IMR-90 (cell line): ENCODE measurements around the gene SPTSSA. TPM values are rescaled to one million over a fixed set of nuclear protein-coding genes. Genes with fewer than 3 reads are reported as not detected.

Experiments used
- ATAC-seq: fragments of 200-7000 bp; cut with Tn5 transposase; 2 replicates; pipeline ENCODE4 v1.9.1; 2020; ENCODE audit warnings: low read depth, mild to moderate bottlenecking, moderate library complexity
- BruUV-seq: library from RNA; stranded (reverse); fragments of 400-500 nt; replicated peaks from 2 replicates; lab custom pipeline; 2021; lab: Mats Ljungman, UMichigan
- CTCF ChIA-PET: fragments of 300-600 bp; formaldehyde crosslinking; extraction: SDS; loops from one replicate; lab custom pipeline; 2021; ENCODE audit warnings: antibody characterized with exemption; lab: Yijun Ruan, JAX
- POLR2A ChIA-PET: fragments of 300-600 bp; sonication (Branson Sonifier 250); formaldehyde crosslinking; loops from one replicate; lab custom pipeline; 2022; ENCODE audit warnings: antibody characterized with exemption; ENCODE audit not compliant: unreplicated experiment; lab: Charles Lee
- DNase-seq: peaks from one replicate; pipeline ENCODE4 v3.0.0; 2013
- H2AFZ ChIP-seq: replicated peaks from 2 replicates; pipeline ENCODE3; 2013; ENCODE audit warnings: low read length, mild to moderate bottlenecking; ENCODE audit not compliant: poor library complexity
- H2AK5ac ChIP-seq: 2 replicates; pipeline ENCODE4 v1.6.1; 2013; ENCODE audit warnings: low read depth, low read length, inconsistent platforms
- H2AK9ac ChIP-seq: replicated peaks from 2 replicates; pipeline ENCODE3; 2013; ENCODE audit warnings: mild to moderate bottlenecking, low read depth, low read length, moderate library complexity; ENCODE audit not compliant: poor library complexity
- H2BK120ac ChIP-seq: 2 replicates; pipeline ENCODE4 v1.6.1; 2013; ENCODE audit warnings: low read depth, low read length, inconsistent platforms
- H2BK15ac ChIP-seq: 3 replicates; pipeline ENCODE4 v1.6.1; 2013; ENCODE audit warnings: low read depth, low read length, inconsistent platforms
- H2BK20ac ChIP-seq: 2 replicates; pipeline ENCODE4 v1.6.1; 2013; ENCODE audit warnings: low read depth, mild to moderate bottlenecking, inconsistent platforms, low read length, moderate library complexity
- H2BK5ac ChIP-seq: 2 replicates; pipeline ENCODE4 v1.6.1; 2013; ENCODE audit warnings: mild to moderate bottlenecking, low read depth, low read length, inconsistent platforms; ENCODE audit not compliant: poor library complexity, severe bottlenecking
- H3K14ac ChIP-seq: replicated peaks from 2 replicates; pipeline ENCODE4 v1.6.1; 2013; ENCODE audit warnings: low read depth, low read length, inconsistent platforms
- H3K18ac ChIP-seq: 2 replicates; pipeline ENCODE4 v1.6.1; 2013; ENCODE audit warnings: low read depth, low read length, control low read depth
- H3K23ac ChIP-seq: 2 replicates; pipeline ENCODE4 v1.6.1; 2013; ENCODE audit warnings: low read depth, low read length, inconsistent platforms
- H3K27ac ChIP-seq: 2 replicates; pipeline ENCODE4 v1.5.1; 2013; ENCODE audit warnings: mild to moderate bottlenecking, control low read depth, low read length; ENCODE audit not compliant: insufficient read depth
- H3K27me3 ChIP-seq: 2 replicates; pipeline ENCODE4 v1.6.1; 2013; ENCODE audit warnings: low read length; ENCODE audit not compliant: control insufficient read depth, insufficient read depth
- H3K36me3 ChIP-seq: 2 replicates; pipeline ENCODE4 v1.6.1; 2013; ENCODE audit warnings: low read length, mixed read lengths; ENCODE audit not compliant: control insufficient read depth, insufficient read depth
- H3K4ac ChIP-seq: 2 replicates; pipeline ENCODE4 v1.6.1; 2013; ENCODE audit warnings: low read depth, low read length, inconsistent platforms
- H3K4me1 ChIP-seq: 2 replicates; pipeline ENCODE4 v1.6.1; 2013; ENCODE audit warnings: low read length, mixed read lengths; ENCODE audit not compliant: control insufficient read depth, insufficient read depth
- H3K4me2 ChIP-seq: 2 replicates; pipeline ENCODE4 v1.6.1; 2013; ENCODE audit warnings: low read depth, mild to moderate bottlenecking, control low read depth, low read length, moderate library complexity
- H3K4me3 ChIP-seq: 2 replicates; pipeline ENCODE4 v1.5.1; 2013; ENCODE audit warnings: low read depth, mild to moderate bottlenecking, control low read depth, low read length, moderate library complexity; ENCODE audit not compliant: insufficient read depth
- H3K56ac ChIP-seq: 2 replicates; pipeline ENCODE4 v1.6.1; 2013; ENCODE audit warnings: low read length, inconsistent platforms; ENCODE audit not compliant: insufficient read depth; ENCODE audit errors: extremely low read depth
- H3K79me1 ChIP-seq, 2 experiments: 2 replicates each; pipeline ENCODE4 v1.6.1; 2013; ENCODE audit warnings: low read length in 2 of 2, inconsistent platforms in 1 of 2, low read depth in 1 of 2
- H3K9ac ChIP-seq: 2 replicates; pipeline ENCODE4 v1.6.1; 2013; ENCODE audit warnings: low read depth, low read length, control low read depth
- H3K9me1 ChIP-seq: 2 replicates; pipeline ENCODE4 v1.6.1; 2013; ENCODE audit warnings: low read length, inconsistent platforms; ENCODE audit not compliant: insufficient read depth
- H3K9me3 ChIP-seq: 2 replicates; pipeline ENCODE4 v1.6.1; 2013; ENCODE audit warnings: low read length; ENCODE audit not compliant: control insufficient read depth, insufficient read depth
- H4K20me1 ChIP-seq: 2 replicates; pipeline ENCODE4 v1.6.1; 2013; ENCODE audit warnings: low read length, inconsistent platforms; ENCODE audit not compliant: insufficient read depth
- H4K5ac ChIP-seq: 2 replicates; pipeline ENCODE4 v1.6.1; 2013; ENCODE audit warnings: mild to moderate bottlenecking, low read depth, low read length, control low read depth
- H4K8ac ChIP-seq, 2 experiments: 2 replicates each; pipeline ENCODE4 v1.6.1; 2013; ENCODE audit warnings: low read depth in 2 of 2, low read length in 2 of 2, control low read depth in 1 of 2, inconsistent platforms in 1 of 2
- H4K91ac ChIP-seq: 2 replicates; pipeline ENCODE4 v1.6.1; 2013; ENCODE audit warnings: low read depth, low read length, inconsistent platforms; ENCODE audit not compliant: insufficient read depth
- BHLHE40 ChIP-seq: fragments of 150-350 bp; IDR thresholded peaks from 2 replicates; pipeline ENCODE4 v1.6.1; 2016; ENCODE audit warnings: mild to moderate bottlenecking, low read depth, low read length
- CHD1 ChIP-seq: IDR thresholded peaks from 2 replicates; pipeline ENCODE4 v1.6.1; 2012; ENCODE audit warnings: low read depth, low read length, improper control_type of control experiment
- CTCF ChIP-seq: conservative IDR thresholded peaks from 2 replicates; pipeline ENCODE4 v1.5.1; 2012; ENCODE audit warnings: mild to moderate bottlenecking, low read depth, low read length, improper control_type of control experiment
- FOS ChIP-seq: fragments of 150-350 bp; IDR thresholded peaks from 2 replicates; pipeline ENCODE4 v1.6.1; 2016; ENCODE audit warnings: low read depth, low read length
- MAFK ChIP-seq: IDR thresholded peaks from 2 replicates; pipeline ENCODE4 v1.6.1; 2012; ENCODE audit warnings: low read depth, low read length, improper control_type of control experiment
- MAZ ChIP-seq: IDR thresholded peaks from 2 replicates; pipeline ENCODE4 v1.6.1; 2012; ENCODE audit warnings: low read depth, mild to moderate bottlenecking, low read length, improper control_type of control experiment, moderate library complexity, borderline replicate concordance
- MXI1 ChIP-seq: IDR thresholded peaks from 2 replicates; pipeline ENCODE4 v1.6.1; 2012; ENCODE audit warnings: low read depth, mild to moderate bottlenecking, low read length, moderate library complexity, borderline replicate concordance
- NFE2L2 ChIP-seq: fragments of 150-350 bp; IDR thresholded peaks from 2 replicates; pipeline ENCODE4 v1.6.1; 2016; ENCODE audit warnings: low read depth, mild to moderate bottlenecking, low read length
- POLR2A ChIP-seq: IDR thresholded peaks from 2 replicates; pipeline ENCODE4 v1.6.1; 2012; ENCODE audit warnings: mild to moderate bottlenecking, low read depth, low read length
- RAD21 ChIP-seq: IDR thresholded peaks from 2 replicates; pipeline ENCODE4 v1.6.1; 2012; ENCODE audit warnings: low read length, improper control_type of control experiment
- RCOR1 ChIP-seq: IDR thresholded peaks from 2 replicates; pipeline ENCODE4 v1.6.1; 2012; ENCODE audit warnings: mild to moderate bottlenecking, low read length, improper control_type of control experiment; ENCODE audit not compliant: insufficient replicate concordance
- SMC3 ChIP-seq: fragments of 150-350 bp; IDR thresholded peaks from 2 replicates; pipeline ENCODE4 v1.6.1; 2016; ENCODE audit warnings: low read depth, mild to moderate bottlenecking, antibody characterized with exemption, low read length, moderate library complexity
- USF2 ChIP-seq: fragments of 150-350 bp; IDR thresholded peaks from 2 replicates; pipeline ENCODE4 v1.6.1; 2017; ENCODE audit warnings: mild to moderate bottlenecking, antibody characterized with exemption, low read length, low read depth
- WGBS, 2 experiments: methylation state at CpG; one replicate each; pipeline versions ENCODE4 v1.1.5 to v1.1.7; 2013; ENCODE audit warnings: missing lambda C conversion rate in 2 of 2; ENCODE audit not compliant: insufficient read length in 1 of 2; ENCODE audit errors: extremely low coverage in 2 of 2; 5-methylcytosine and 5-hydroxymethylcytosine counted together
- dilution Hi-C: fragments of 300-500 bp; cut with HindIII; formaldehyde crosslinking; loops from one replicate; pipeline ENCODE4 v1.14.3; 2018; ENCODE audit warnings: low sequenced_read_pairs; ENCODE audit not compliant: unreplicated experiment
- in situ Hi-C: fragments of 300-500 bp; cut with MboI; formaldehyde crosslinking; loops from 3 replicates; pipeline ENCODE4 v1.14.3; 2019; ENCODE audit warnings: low sequenced_read_pairs, inconsistent platforms, mixed read lengths
- intact Hi-C: fragments of 100-400 bp; cut with micrococcal nuclease; formaldehyde crosslinking; loops from 2 replicates; pipeline ENCODE4 v1.10.0; 2022
- polyA plus RNA-seq, 3 experiments: library from polyadenylated mRNA; depleted of rRNA; stranded (reverse); fragments of >200 nt; gene quantifications; 2 replicates each; pipeline ENCODE4 v1.2.3, GENCODE V29; 2012; ENCODE audit warnings: low replicate concordance in 1 of 3
- total RNA-seq: library from RNA; depleted of rRNA; stranded (reverse); fragments of >200 nt; gene quantifications from 2 replicates; pipeline ENCODE4 v1.2.3, GENCODE V29; 2012

The SPTSSA gene
- total and polyA plus RNA-seq, 2 of the 4 experiments (the other 2 are of a cell fraction): 10.8 to 26.2 TPM

DNA sequence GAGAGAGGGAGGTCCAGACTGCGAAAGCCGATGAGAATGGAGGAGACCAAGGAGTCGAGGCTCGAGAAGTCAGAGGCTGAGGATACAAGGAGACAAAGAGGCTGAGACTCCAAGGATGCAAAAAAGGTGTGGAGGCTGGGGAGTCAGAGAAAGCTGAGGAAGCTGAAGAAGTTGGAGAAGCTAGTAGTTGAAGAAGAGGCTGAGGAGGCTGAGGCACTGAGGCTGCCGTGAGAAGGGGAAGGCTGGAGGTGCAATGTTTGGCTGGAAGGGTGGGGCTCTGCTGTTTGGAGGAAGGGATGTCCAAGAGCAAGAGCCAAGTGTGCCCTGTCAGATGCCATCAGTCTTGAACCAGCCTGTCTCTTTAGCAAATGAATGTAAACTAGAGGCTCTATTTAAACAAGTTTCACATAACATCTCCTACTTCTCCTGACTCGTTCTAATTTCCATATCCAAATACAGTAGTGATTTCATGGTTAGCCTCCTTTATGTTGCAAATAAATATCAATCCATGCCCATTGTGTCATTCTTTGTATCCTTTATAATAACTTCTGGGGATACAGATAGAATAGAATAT, 10.8 kb upstream of the SPTSSA start:
- CTCF ChIA-PET: no interaction called here

More for the DNA sequence above, 10.8 kb upstream of the SPTSSA start:
- Histone ChIP-seq H3K9me3 (no peaks in the 10 kb centered on the region), H4K8ac (no peak overlapping the region), H3K27ac (no peak overlapping the region), H2BK20ac (no peak overlapping the region), H2BK15ac (no peak overlapping the region), H3K4me2 (no peak overlapping the region), H2AK5ac (no peak overlapping the region), H3K14ac (no peak overlapping the region), H3K4me1 (no peaks in the 10 kb centered on the region; the same call in 1 of the 2 replicates), H3K79me1 (no peaks in the 10 kb centered on the region), H2BK5ac (no peak overlapping the region), H4K20me1 (no peaks in the 10 kb centered on the region), H3K4me3 (no peak overlapping the region), H2AK9ac (no peak overlapping the region), H2AFZ (no peak overlapping the region), H3K9ac (no peak overlapping the region), H3K4ac (no peak overlapping the region), H3K36me3 (no peaks in the 10 kb centered on the region), H3K9me1 (peaks cover 3% of the 10 kb centered on the region), H3K56ac (no peak overlapping the region), H3K27me3 (0 out of 2 replicates have a peak, but pooled peaks cover 1% of the 10 kb centered on the region), H3K18ac (no peak overlapping the region), H3K23ac (no peak overlapping the region), H4K91ac (no peak overlapping the region), H2BK120ac (no peak overlapping the region), H4K5ac (no peak overlapping the region)
- WGBS, 2 experiments: 85% methylated on average over 4 of the region's 6 CpGs; no CpG with 5 or more reads in 1 of the 2 experiments
- DNase-seq (no peak), ATAC-seq (no peak)
- intact Hi-C loops (no loop called here), dilution Hi-C loops (no loop called here), in situ Hi-C loops (no loop called here)
- TF ChIP-seq MAZ (no peak), MAFK (no peak), RCOR1 (no peak), BHLHE40 (no peak), FOS (no peak), SMC3 (no peak), POLR2A (no peak), CTCF (no peak), USF2 (no peak), MXI1 (no peak), CHD1 (no peak), NFE2L2 (no peak), RAD21 (no peak)
- POLR2A ChIA-PET: interaction anchor here (0.5 kb wide), 1 partner anchor 1973 kb away, joined by 12 read pairs; no protein-coding TSS in a partner anchor
- no TSS peak for BruUV-seq
